Muscle layer of duodenum (tissue), 2 donors: ENCODE measurements around the gene NPIPB12.
"Not testable (repeated sequence)": the region's sequence is repeated elsewhere in the genome, so short reads cannot be mapped to it uniquely, and the experiment has no call there.

Source experiments
- H3K27ac ChIP-seq: one replicate; pipeline ENCODE4 v1.7.0; 2013; ENCODE audit warnings: mild to moderate bottlenecking, low read length
- H3K27me3 ChIP-seq: one replicate; pipeline ENCODE4 v1.7.0; 2013; ENCODE audit warnings: low read depth, mild to moderate bottlenecking, control low read depth, low read length
- H3K36me3 ChIP-seq, 2 donors: one replicate each; pipeline ENCODE4 v1.7.0; 2013; ENCODE audit warnings: low read length in 2 of 2, control low read depth in 1 of 2, mild to moderate bottlenecking in 1 of 2; ENCODE audit not compliant: insufficient read depth in 2 of 2, control insufficient read depth in 1 of 2
- H3K4me1 ChIP-seq, 2 donors: one replicate each; pipeline ENCODE4 v1.7.0; 2013; ENCODE audit warnings: low read length in 2 of 2, mild to moderate bottlenecking in 2 of 2, control low read depth in 1 of 2, moderate library complexity in 1 of 2; ENCODE audit not compliant: insufficient read depth in 2 of 2, control insufficient read depth in 1 of 2
- H3K4me3 ChIP-seq, 2 donors: one replicate each; pipeline ENCODE4 v1.7.0; 2013; ENCODE audit warnings: low read length in 2 of 2, low read depth in 1 of 2, mild to moderate bottlenecking in 1 of 2
- H3K9me3 ChIP-seq, 2 donors: one replicate each; pipeline ENCODE4 v1.7.0; 2013; ENCODE audit warnings: low read length in 2 of 2, control low read depth in 1 of 2, mild to moderate bottlenecking in 1 of 2; ENCODE audit not compliant: control insufficient read depth in 1 of 2
- donor health status: healthy.

NPIPB12 gene

DNA sequence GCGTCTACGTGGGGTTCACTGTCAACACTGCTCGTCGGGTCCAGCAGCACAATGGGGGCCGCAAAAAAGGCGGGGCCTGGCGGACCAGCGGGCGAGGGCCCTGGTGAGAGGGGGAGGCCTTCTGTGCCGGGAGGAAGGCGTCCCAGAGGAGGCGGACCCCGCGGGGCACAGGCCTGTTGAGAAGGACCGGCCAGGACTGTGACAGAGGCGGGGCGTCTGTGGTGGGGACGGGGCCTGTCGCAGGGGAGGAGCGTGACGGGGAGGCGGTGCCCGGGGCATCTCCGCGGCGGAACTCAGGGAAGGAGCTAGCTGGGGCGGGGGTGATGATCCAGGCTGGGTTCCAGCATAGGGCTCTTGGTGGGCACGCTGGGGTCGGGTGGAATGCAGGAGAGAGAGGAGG is 51.4 kb downstream of the NPIPB12 start:
- H3K9me3 ChIP-seq, H3K27me3 ChIP-seq, H3K27ac ChIP-seq, H3K36me3 ChIP-seq, H3K4me1 ChIP-seq, H3K4me3 ChIP-seq: not testable (repeated sequence)

DNA sequence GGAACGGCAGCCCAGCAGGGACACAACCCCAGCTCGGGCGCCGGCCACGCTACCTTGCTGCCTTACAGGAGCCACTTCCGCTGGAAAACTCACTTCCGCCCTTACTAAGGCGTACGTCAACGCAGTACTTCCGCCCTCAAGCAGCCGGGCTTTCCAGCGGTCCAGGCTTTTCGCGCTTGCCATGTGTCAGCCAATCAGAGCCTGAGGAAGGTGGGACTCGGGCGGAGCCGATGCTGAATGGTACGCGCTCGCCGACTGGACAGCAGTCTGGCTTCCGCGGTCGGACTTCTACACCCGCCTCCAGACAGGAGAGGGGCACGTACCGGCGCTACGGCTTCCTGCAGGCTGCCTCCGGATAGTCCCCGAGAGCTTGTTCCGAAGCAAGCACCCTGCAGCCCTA is 51.9 kb downstream of the NPIPB12 start, which contains the start of the genes BOLA2 and SLX1B:
Gene BOLA2, minus strand, starts transcription at position 83 of the 400 bp plus-strand sequence. CDS start 98 bp downstream, outside the sequence.
Gene SLX1B, plus strand, starts transcription at position 265 of the 400 bp plus-strand sequence.
- not testable (repeated sequence) for H3K27ac ChIP-seq, H3K36me3 ChIP-seq, H3K4me1 ChIP-seq, H3K27me3 ChIP-seq, H3K9me3 ChIP-seq, H3K4me3 ChIP-seq

DNA sequence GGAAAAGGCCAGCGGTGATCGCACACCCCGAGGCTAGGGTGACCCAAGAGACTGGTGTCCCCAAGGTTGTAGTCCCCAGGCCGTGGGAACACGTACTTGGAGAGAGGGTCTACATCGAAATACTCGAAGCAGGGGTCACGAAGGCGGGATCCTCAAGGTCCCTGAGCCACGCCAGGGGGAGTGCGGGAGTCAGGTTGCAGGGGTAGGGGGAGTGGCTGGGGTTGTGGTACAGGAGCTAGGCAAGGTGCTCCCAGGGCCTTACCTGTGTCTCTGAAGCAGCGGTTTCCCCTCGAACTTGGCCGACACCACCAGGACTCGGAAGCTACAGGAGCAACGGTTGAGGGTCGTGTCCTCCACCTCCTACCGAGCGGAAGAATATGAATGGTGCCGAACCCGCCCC is 52.5 kb downstream of the NPIPB12 start:
- not testable (repeated sequence) for H3K27ac ChIP-seq, H3K9me3 ChIP-seq, H3K4me1 ChIP-seq, H3K4me3 ChIP-seq, H3K27me3 ChIP-seq, H3K36me3 ChIP-seq
